HepG2 (cell line): ENCODE measurements around the gene ACTN4. TPM values are rescaled to one million over a fixed set of nuclear protein-coding genes. Genes with fewer than 3 reads are reported as not detected.

Source experiments
- BHLHE40 ChIP-seq: IDR thresholded peaks from 2 replicates; pipeline ENCODE4 v1.6.1; 2011; ENCODE audit warnings: low read length, improper control_type of control experiment
- FOXK2 ChIP-seq: fragments of 450-650 bp; IDR thresholded peaks from 2 replicates; pipeline ENCODE4 v1.6.1; 2016
- HNRNPLL ChIP-seq: fragments of 200-400 bp; formaldehyde crosslinking; IDR thresholded peaks from 2 replicates; pipeline ENCODE4 v1.6.1; 2017; ENCODE audit warnings: mild to moderate bottlenecking, low read depth, low read length; ENCODE audit not compliant: poor library complexity, severe bottlenecking
- HOXA5 ChIP-seq: sonication (generic); formaldehyde crosslinking; IDR thresholded peaks from 2 replicates; pipeline ENCODE4 v1.4.0; 2020; ENCODE audit warnings: missing genetic modification reagents
- MIXL1 ChIP-seq: IDR thresholded peaks from 2 replicates; pipeline ENCODE4 v1.6.1; 2016
- NFE2 ChIP-seq: sonication (generic); formaldehyde crosslinking; IDR thresholded peaks from 2 replicates; pipeline ENCODE4 v1.4.0; 2020; ENCODE audit warnings: missing genetic modification reagents
- NRL ChIP-seq: sonication (generic); formaldehyde crosslinking; IDR thresholded peaks from 2 replicates; pipeline ENCODE4 v1.5.0; 2020; ENCODE audit warnings: missing genetic modification reagents, mild to moderate bottlenecking, moderate library complexity, borderline replicate concordance
- TBX3 ChIP-seq: fragments of 450-650 bp; IDR thresholded peaks from 2 replicates; pipeline ENCODE4 v1.6.1; 2017; ENCODE audit warnings: antibody characterized with exemption, mild to moderate bottlenecking, inconsistent platforms, borderline replicate concordance
- ZNF251 ChIP-seq: sonication (generic); formaldehyde crosslinking; IDR thresholded peaks from 2 replicates; pipeline ENCODE4 v1.9.0; 2021; ENCODE audit warnings: mild to moderate bottlenecking, missing genetic modification reagents
- ZNF281 ChIP-seq: sonication (generic); formaldehyde crosslinking; IDR thresholded peaks from 2 replicates; pipeline ENCODE4 v1.4.0; 2020; ENCODE audit warnings: missing genetic modification reagents, borderline replicate concordance
- ZNF317 ChIP-seq: sonication (generic); formaldehyde crosslinking; IDR thresholded peaks from 2 replicates; pipeline ENCODE4 v1.5.0; 2020; ENCODE audit warnings: mild to moderate bottlenecking, missing genetic modification reagents
- ZNF33B ChIP-seq: sonication (generic); formaldehyde crosslinking; IDR thresholded peaks from 2 replicates; pipeline ENCODE4 v1.5.1; 2020; ENCODE audit warnings: mild to moderate bottlenecking, missing genetic modification reagents
- ZNF784 ChIP-seq: sonication (generic); formaldehyde crosslinking; IDR thresholded peaks from 2 replicates; pipeline ENCODE4 v1.5.1; 2020; ENCODE audit warnings: missing genetic modification reagents, mild to moderate bottlenecking, borderline replicate concordance
- polyA plus RNA-seq, 8 experiments: library from polyadenylated mRNA; depleted of rRNA in 3 of 8; stranded (reverse) in 7 of 8; unstranded in 1 of 8; fragments of >200 nt; fragmentation: Illumina TruSeq in 4 of 8; extraction: Trizol in 4 of 8; gene quantifications; 2 replicates each; pipeline versions ENCODE4 v1.2.1 to v1.2.3, GENCODE V29; 2011 to 2016; ENCODE audit warnings: low read depth in 4 of 8, missing spikeins in 1 of 8, mixed read lengths in 1 of 8; ENCODE audit not compliant: insufficient read depth in 1 of 8
- total RNA-seq, 5 experiments: library from RNA; depleted of rRNA; stranded (reverse); fragments of >200 nt; fragmentation: Illumina TruSeq; extraction: Trizol; gene quantifications; 2 replicates each; pipeline ENCODE4 v1.2.3, GENCODE V29; 2016; ENCODE audit warnings: low read depth in 1 of 5
- TF ChIP-seq, protein P1 (sequence below): sonication (generic); formaldehyde crosslinking; IDR thresholded peaks from 2 replicates; pipeline ENCODE4 v1.8.0; 2022; ENCODE audit warnings: low read depth, missing genetic modification reagents
- TF ChIP-seq, protein P2 (sequence below): sonication (generic); formaldehyde crosslinking; IDR thresholded peaks from 2 replicates; pipeline ENCODE4 v1.4.0; 2020; ENCODE audit warnings: low read depth, mild to moderate bottlenecking, missing genetic modification reagents
- TF ChIP-seq, protein P3 (sequence below): sonication (generic); formaldehyde crosslinking; IDR thresholded peaks from 2 replicates; pipeline ENCODE4 v1.5.0; 2020; ENCODE audit warnings: mild to moderate bottlenecking, missing genetic modification reagents
- TF ChIP-seq, protein P4 (sequence below): sonication (generic); formaldehyde crosslinking; IDR thresholded peaks from 2 replicates; pipeline ENCODE4 v1.4.0; 2020; ENCODE audit warnings: mild to moderate bottlenecking, missing genetic modification reagents

Gene ACTN4
- total and polyA plus RNA-seq, 2 of the 13 experiments (the other 11 are each of a cell fraction or from before 2014, with no cell fraction given): 171 to 192 TPM

GRCh38 chr19:38619361-38620174, 27.9 kb upstream of the ACTN4 start (continued):
- TF ChIP-seq ZNF317: no peak
- TF ChIP-seq, protein P1, sequence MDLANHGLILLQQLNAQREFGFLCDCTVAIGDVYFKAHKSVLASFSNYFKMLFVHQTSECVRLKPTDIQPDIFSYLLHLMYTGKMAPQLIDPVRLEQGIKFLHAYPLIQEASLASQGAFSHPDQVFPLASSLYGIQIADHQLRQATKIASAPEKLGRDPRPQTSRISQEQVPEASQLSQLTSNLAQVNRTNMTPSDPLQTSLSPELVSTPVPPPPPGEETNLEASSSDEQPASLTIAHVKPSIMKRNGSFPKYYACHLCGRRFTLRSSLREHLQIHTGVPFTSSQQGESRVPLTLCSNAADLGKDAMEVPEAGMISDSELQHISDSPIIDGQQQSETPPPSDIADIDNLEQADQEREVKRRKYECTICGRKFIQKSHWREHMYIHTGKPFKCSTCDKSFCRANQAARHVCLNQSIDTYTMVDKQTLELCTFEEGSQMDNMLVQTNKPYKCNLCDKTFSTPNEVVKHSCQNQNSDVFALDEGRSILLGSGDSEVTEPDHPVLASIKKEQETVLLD: no peak
- no peak for TF ChIP-seq ZNF251 (CRISPR knock-in tag)
- no peak for TF ChIP-seq HNRNPLL
- TF ChIP-seq MIXL1: no peak
- TF ChIP-seq NFE2 (CRISPR knock-in tag): no peak
- no peak; the same call in 1 of the 2 replicates for TF ChIP-seq ZNF33B
- no peak for TF ChIP-seq HOXA5
- TF ChIP-seq BHLHE40: no peak
- TF ChIP-seq, protein P2, sequence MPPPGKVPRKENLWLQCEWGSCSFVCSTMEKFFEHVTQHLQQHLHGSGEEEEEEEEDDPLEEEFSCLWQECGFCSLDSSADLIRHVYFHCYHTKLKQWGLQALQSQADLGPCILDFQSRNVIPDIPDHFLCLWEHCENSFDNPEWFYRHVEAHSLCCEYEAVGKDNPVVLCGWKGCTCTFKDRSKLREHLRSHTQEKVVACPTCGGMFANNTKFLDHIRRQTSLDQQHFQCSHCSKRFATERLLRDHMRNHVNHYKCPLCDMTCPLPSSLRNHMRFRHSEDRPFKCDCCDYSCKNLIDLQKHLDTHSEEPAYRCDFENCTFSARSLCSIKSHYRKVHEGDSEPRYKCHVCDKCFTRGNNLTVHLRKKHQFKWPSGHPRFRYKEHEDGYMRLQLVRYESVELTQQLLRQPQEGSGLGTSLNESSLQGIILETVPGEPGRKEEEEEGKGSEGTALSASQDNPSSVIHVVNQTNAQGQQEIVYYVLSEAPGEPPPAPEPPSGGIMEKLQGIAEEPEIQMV (CRISPR knock-in tag): no peak
- TF ChIP-seq FOXK2: no peak
- TF ChIP-seq ZNF281 (CRISPR knock-in tag): no peak
- TF ChIP-seq ZNF784 (CRISPR knock-in tag): 0 out of 2 replicates have a peak, but pooled peaks have one; percentile 4
- TF ChIP-seq NRL (CRISPR knock-in tag): no peak
- TF ChIP-seq, protein P3, sequence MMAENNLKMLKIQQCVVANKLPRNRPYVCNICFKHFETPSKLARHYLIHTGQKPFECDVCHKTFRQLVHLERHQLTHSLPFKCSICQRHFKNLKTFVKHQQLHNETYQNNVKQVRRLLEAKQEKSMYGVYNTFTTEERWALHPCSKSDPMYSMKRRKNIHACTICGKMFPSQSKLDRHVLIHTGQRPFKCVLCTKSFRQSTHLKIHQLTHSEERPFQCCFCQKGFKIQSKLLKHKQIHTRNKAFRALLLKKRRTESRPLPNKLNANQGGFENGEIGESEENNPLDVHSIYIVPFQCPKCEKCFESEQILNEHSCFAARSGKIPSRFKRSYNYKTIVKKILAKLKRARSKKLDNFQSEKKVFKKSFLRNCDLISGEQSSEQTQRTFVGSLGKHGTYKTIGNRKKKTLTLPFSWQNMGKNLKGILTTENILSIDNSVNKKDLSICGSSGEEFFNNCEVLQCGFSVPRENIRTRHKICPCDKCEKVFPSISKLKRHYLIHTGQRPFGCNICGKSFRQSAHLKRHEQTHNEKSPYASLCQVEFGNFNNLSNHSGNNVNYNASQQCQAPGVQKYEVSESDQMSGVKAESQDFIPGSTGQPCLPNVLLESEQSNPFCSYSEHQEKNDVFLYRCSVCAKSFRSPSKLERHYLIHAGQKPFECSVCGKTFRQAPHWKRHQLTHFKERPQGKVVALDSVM (CRISPR knock-in tag): 0 out of 2 replicates have a peak, but pooled peaks have one; percentile 1
- TF ChIP-seq, protein P4, sequence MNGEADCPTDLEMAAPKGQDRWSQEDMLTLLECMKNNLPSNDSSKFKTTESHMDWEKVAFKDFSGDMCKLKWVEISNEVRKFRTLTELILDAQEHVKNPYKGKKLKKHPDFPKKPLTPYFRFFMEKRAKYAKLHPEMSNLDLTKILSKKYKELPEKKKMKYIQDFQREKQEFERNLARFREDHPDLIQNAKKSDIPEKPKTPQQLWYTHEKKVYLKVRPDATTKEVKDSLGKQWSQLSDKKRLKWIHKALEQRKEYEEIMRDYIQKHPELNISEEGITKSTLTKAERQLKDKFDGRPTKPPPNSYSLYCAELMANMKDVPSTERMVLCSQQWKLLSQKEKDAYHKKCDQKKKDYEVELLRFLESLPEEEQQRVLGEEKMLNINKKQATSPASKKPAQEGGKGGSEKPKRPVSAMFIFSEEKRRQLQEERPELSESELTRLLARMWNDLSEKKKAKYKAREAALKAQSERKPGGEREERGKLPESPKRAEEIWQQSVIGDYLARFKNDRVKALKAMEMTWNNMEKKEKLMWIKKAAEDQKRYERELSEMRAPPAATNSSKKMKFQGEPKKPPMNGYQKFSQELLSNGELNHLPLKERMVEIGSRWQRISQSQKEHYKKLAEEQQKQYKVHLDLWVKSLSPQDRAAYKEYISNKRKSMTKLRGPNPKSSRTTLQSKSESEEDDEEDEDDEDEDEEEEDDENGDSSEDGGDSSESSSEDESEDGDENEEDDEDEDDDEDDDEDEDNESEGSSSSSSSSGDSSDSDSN (CRISPR knock-in tag): peak; percentile 9
- TF ChIP-seq TBX3: no peak
